ENCODE results near the gene TTK.
"Not testable (repeated sequence)": the region's sequence is repeated elsewhere in the genome, so short reads cannot be mapped to it uniquely, and the experiment has no call there.

- TF ChIP-seq CTCF, POLR2A (IDR thresholded peaks at IDR 0.05): not testable (repeated sequence)
Measured at GRCh38 chr6:80048220-80048619, 43.8 kb downstream of the TTK start.
